Smooth muscle cell (in vitro differentiated cells): ENCODE results near the gene RIC8B. TPM values are rescaled to one million over a fixed set of nuclear protein-coding genes. Genes with fewer than 3 reads are reported as not detected.

Experiments used
- DNase-seq: peaks from one replicate; lab custom pipeline; 2025; ENCODE audit not compliant: unreplicated experiment; lab: John Stamatoyannopoulos, UW
- H2AFZ ChIP-seq: fragments of 200-600 bp; sonication (generic); 2 replicates; pipeline ENCODE4 v1.6.0; 2016; ENCODE audit warnings: antibody characterized with exemption, low read depth, mild to moderate bottlenecking
- H3F3A ChIP-seq: fragments of 200-600 bp; sonication (generic); 2 replicates; pipeline ENCODE4 v1.6.0; 2017; ENCODE audit warnings: antibody characterized with exemption, low read depth
- H3K27ac ChIP-seq: fragments of 200-600 bp; sonication (generic); 2 replicates; pipeline ENCODE4 v1.5.1; 2016; ENCODE audit warnings: low read depth, mild to moderate bottlenecking
- H3K27me3 ChIP-seq: fragments of 200-600 bp; sonication (generic); 2 replicates; pipeline ENCODE4 v1.6.1; 2016; ENCODE audit warnings: low read depth, mild to moderate bottlenecking
- H3K36me3 ChIP-seq: fragments of 200-600 bp; sonication (generic); 2 replicates; pipeline ENCODE4 v1.5.1; 2016; ENCODE audit warnings: low read depth
- H3K4me1 ChIP-seq: fragments of 200-600 bp; sonication (generic); 2 replicates; pipeline ENCODE4 v1.5.1; 2016; ENCODE audit warnings: low read depth
- H3K4me2 ChIP-seq: fragments of 200-600 bp; sonication (generic); 2 replicates; pipeline ENCODE4 v1.6.0; 2016; ENCODE audit warnings: mild to moderate bottlenecking
- H3K4me3 ChIP-seq: fragments of 200-600 bp; sonication (generic); 2 replicates; pipeline ENCODE4 v1.5.1; 2016; ENCODE audit warnings: mild to moderate bottlenecking
- H3K79me2 ChIP-seq: fragments of 200-600 bp; sonication (generic); 2 replicates; pipeline ENCODE4 v1.6.0; 2016; ENCODE audit warnings: low read depth, mild to moderate bottlenecking
- H3K9ac ChIP-seq: fragments of 200-600 bp; sonication (generic); 2 replicates; pipeline ENCODE4 v1.6.0; 2016; ENCODE audit warnings: low read depth
- H3K9me3 ChIP-seq: fragments of 200-600 bp; sonication (generic); replicated peaks from 2 replicates; pipeline ENCODE4 v1.5.1; 2016; ENCODE audit warnings: low read depth
- H4K20me1 ChIP-seq: fragments of 200-600 bp; sonication (generic); 2 replicates; pipeline ENCODE4 v1.6.0; 2016; ENCODE audit warnings: low read depth
- CTCF ChIP-seq: fragments of 200-600 bp; sonication (generic); IDR thresholded peaks from 2 replicates; pipeline ENCODE4 v1.5.1; 2017; ENCODE audit warnings: borderline replicate concordance, mild to moderate bottlenecking, antibody characterized with exemption; ENCODE audit not compliant: insufficient read depth, poor library complexity, severe bottlenecking
- WGBS: methylation state at CpG from one replicate; pipeline ENCODE4 v1.1.7; 2016; ENCODE audit warnings: low lambda C conversion rate; 5-methylcytosine and 5-hydroxymethylcytosine counted together
- polyA plus RNA-seq: library from polyadenylated mRNA; unstranded; fragments of >200 nt; fragmentation: Nextera tagmentation; extraction: Ambion mirVana; gene quantifications from 2 replicates; pipeline ENCODE4 v1.2.1, GENCODE V29; 2016
- total RNA-seq: library from RNA; depleted of rRNA; stranded (reverse); fragments of >200 nt; gene quantifications from 2 replicates; pipeline ENCODE4 v1.2.3, GENCODE V29; 2014

RIC8B gene
- total and polyA plus RNA-seq, 2 experiments from 2014 or later, result 7.3 to 11.7 TPM

GRCh38 chr12:106747973-106748436, 26.5 kb upstream of the RIC8B start:
- Histone ChIP-seq H3K4me3 (no peak overlapping the region), H3K27me3 (no peaks in the 10 kb centered on the region), H3K4me2 (no peak overlapping the region), H3K9me3 (no peaks in the 10 kb centered on the region), H3K27ac (no peak overlapping the region), H3K9ac (no peak overlapping the region), H3F3A (no peaks in the 10 kb centered on the region), H3K4me1 (peaks cover 16% of the 10 kb centered on the region), H3K36me3 (no peaks in the 10 kb centered on the region), H2AFZ (no peak overlapping the region), H4K20me1 (no peaks in the 10 kb centered on the region), H3K79me2 (no peaks in the 10 kb centered on the region)
- TF ChIP-seq CTCF, result no peak
- 95% methylated on average over 3 of the region's 3 CpGs for WGBS
- no peak for DNase-seq

- Histone ChIP-seq H3K27ac (no peak overlapping the region), H2AFZ (no peak overlapping the region), H3K27me3 (no peaks in the 10 kb centered on the region), H4K20me1 (no peaks in the 10 kb centered on the region), H3K9ac (no peak overlapping the region), H3K36me3 (no peaks in the 10 kb centered on the region), H3F3A (no peaks in the 10 kb centered on the region), H3K79me2 (no peaks in the 10 kb centered on the region), H3K9me3 (no peaks in the 10 kb centered on the region), H3K4me2 (no peak overlapping the region), H3K4me1 (no peaks in the 10 kb centered on the region), H3K4me3 (no peak overlapping the region)
- no peak for DNase-seq
- 91% methylated on average over 3 of the region's 3 CpGs for WGBS
- no peak for TF ChIP-seq CTCF
These were observed 24.0 kb upstream of the RIC8B start for GRCh38 chr12:106750524-106750923.

DNA sequence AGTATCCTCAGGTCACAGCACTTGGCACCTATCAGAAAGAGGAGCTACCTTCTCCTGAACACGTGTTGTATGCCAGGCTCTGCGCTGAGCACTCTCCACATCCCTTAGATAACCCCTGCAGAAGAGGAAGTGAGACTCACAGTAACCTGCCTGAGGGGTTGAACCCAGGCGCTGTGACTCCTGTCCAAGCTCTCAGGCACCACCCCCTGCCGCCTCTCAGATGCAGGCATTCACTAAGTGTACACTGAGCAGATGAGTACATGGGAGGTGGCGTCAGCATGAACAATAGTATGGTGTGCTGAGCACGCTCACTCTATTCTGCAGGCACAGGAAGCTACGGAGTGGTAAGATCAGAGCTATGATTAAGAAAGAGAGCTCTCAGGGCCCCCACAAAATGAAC, 21.0 kb upstream of the RIC8B start:
- H3K79me2 ChIP-seq, result no peaks in the 10 kb centered on the region
- H3K9ac ChIP-seq, result no peak overlapping the region
- DNase-seq, result no peak
- H3K27me3 ChIP-seq, result no peaks in the 10 kb centered on the region
- H3K4me1 ChIP-seq, result no peaks in the 10 kb centered on the region
- no peaks in the 10 kb centered on the region for H4K20me1 ChIP-seq
- no peaks in the 10 kb centered on the region for H3K9me3 ChIP-seq
- H3F3A ChIP-seq, result no peaks in the 10 kb centered on the region
- H3K36me3 ChIP-seq, result no peaks in the 10 kb centered on the region
- no peak overlapping the region for H2AFZ ChIP-seq
- no peak overlapping the region for H3K4me2 ChIP-seq
- WGBS, result 95% methylated on average over 7 of the region's 7 CpGs
- H3K27ac ChIP-seq, result no peak overlapping the region
- TF ChIP-seq CTCF, result no peak
- H3K4me3 ChIP-seq, result no peak overlapping the region

GRCh38 chr12:106754331-106754730, 20.2 kb upstream of the RIC8B start:
- Histone ChIP-seq H3K27me3 (no peaks in the 10 kb centered on the region), H3K27ac (no peak overlapping the region), H3K4me3 (no peak overlapping the region), H3F3A (no peaks in the 10 kb centered on the region), H3K9me3 (no peaks in the 10 kb centered on the region), H2AFZ (no peak overlapping the region), H3K4me2 (no peak overlapping the region), H3K4me1 (no peaks in the 10 kb centered on the region), H3K9ac (no peak overlapping the region), H3K36me3 (no peaks in the 10 kb centered on the region), H4K20me1 (no peaks in the 10 kb centered on the region), H3K79me2 (no peaks in the 10 kb centered on the region)
- no peak for DNase-seq
- WGBS, result 95% methylated on average over 1 of the region's 1 CpG
- TF ChIP-seq CTCF, result no peak
